Heart right ventricle (tissue), 16 donors: ENCODE measurements around the gene NSL1. TPM values are rescaled to one million over a fixed set of nuclear protein-coding genes. Genes with fewer than 3 reads are reported as not detected.
"Not testable (repeated sequence)": the region's sequence is repeated elsewhere in the genome, so short reads cannot be mapped to it uniquely, and the experiment has no call there.

Source experiments
- ATAC-seq, 8 donors: fragments of 200-7000 bp; cut with Tn5 transposase; one replicate each; pipeline ENCODE4 v1.9.1; 2020; ENCODE audit warnings: mild to moderate bottlenecking in 8 of 8, moderate library complexity in 8 of 8, moderate number of reproducible peaks in 1 of 8
- DNase-seq, 2 donors: peaks; one replicate each; pipeline ENCODE4 v3.0.0-alpha.2; 2020
- H3K27ac ChIP-seq, 10 donors: fragments of 200-600 bp; sonication (generic) in 2 of 10; one replicate each; pipeline versions ENCODE4 v1.5.0 to v1.8.0; 2020 to 2022; ENCODE audit warnings: mild to moderate bottlenecking in 3 of 10
- H3K27me3 ChIP-seq, 7 donors: fragments of 200-600 bp; one replicate each; pipeline ENCODE4 v1.8.0; 2021 to 2022; ENCODE audit warnings: mild to moderate bottlenecking in 2 of 7
- H3K36me3 ChIP-seq, 9 donors: fragments of 200-600 bp; sonication (generic) in 1 of 9; one replicate each; pipeline versions ENCODE4 v1.5.0 to v1.8.0; 2020 to 2022; ENCODE audit warnings: mild to moderate bottlenecking in 2 of 9
- H3K4me1 ChIP-seq, 9 donors: fragments of 200-600 bp; sonication (generic) in 1 of 9; one replicate each; pipeline versions ENCODE4 v1.5.0 to v1.8.0; 2020 to 2022; ENCODE audit warnings: mild to moderate bottlenecking in 4 of 9
- H3K4me3 ChIP-seq, 10 donors: fragments of 200-600 bp; sonication (generic) in 2 of 10; one replicate each; pipeline versions ENCODE4 v1.5.0 to v1.8.0; 2020 to 2022; ENCODE audit warnings: mild to moderate bottlenecking in 7 of 10, moderate library complexity in 2 of 10
- H3K9me3 ChIP-seq, 11 donors: fragments of 200-600 bp in 10 of 11; sonication (generic) in 2 of 11; one replicate each; pipeline versions ENCODE4 v1.5.0 to v1.8.0; 2013 to 2022; ENCODE audit warnings: mild to moderate bottlenecking in 2 of 11, control low read depth in 1 of 11, moderate library complexity in 1 of 11
- CTCF ChIP-seq, 9 donors: fragments of 200-600 bp; sonication (generic) in 2 of 9; IDR thresholded peaks; one replicate each; pipeline versions ENCODE4 v1.5.0 to v1.8.0; 2021 to 2022; ENCODE audit warnings: antibody characterized with exemption in 9 of 9, mild to moderate bottlenecking in 5 of 9, moderate library complexity in 1 of 9
- WGBS, 2 donors: extraction: QIAGEN DNeasy Blood & Tissue Kit; methylation state at CpG; one replicate each; pipeline ENCODE4 v1.1.7; 2013; ENCODE audit warnings: inconsistent platforms in 1 of 2; 5-methylcytosine and 5-hydroxymethylcytosine counted together
- intact Hi-C, 10 donors: fragments of 100-400 bp; cut with DNase I; formaldehyde crosslinking; loops; one replicate each; pipeline versions ENCODE4 v1.11.1 to v1.14.2; 2022
- polyA plus RNA-seq, 2 donors: library from polyadenylated mRNA; stranded (reverse); fragments of 200-250 nt; gene quantifications; one replicate each; pipeline ENCODE4 v1.2.3, GENCODE V29; 2013
- total RNA-seq, 10 donors: library from RNA; stranded (reverse); fragmentation: NEBNext Ultra II Directional in 3 of 10; extraction: Animal tissue kit (Norgen Biotek cat#: 25700) in 3 of 10; gene quantifications; one replicate each; pipeline versions ENCODE4 v1.2.1 to v1.2.4, GENCODE V29; 2021 to 2023
- donor health status: Arrhythmogenic right ventricular cardiomyopathy.
- donor health status: ischemic (EF 13 %, LVEDD 7.1; RV severe dilation, severe dysfunction).
- donor health status: healthy with polysubstance abuse.
- donor health status: DM: no; HTN: yes; CAD: no.
- donor health status: DM: no; HTN: no; CAD: no.
- donor health status: ischemic (EF 25% LVEDD 6.9; RV normal size, moderate dysfunction).
- donor health status: ischemic (EF 25% LVEDD 5.7; RV mildly dilated, moderate dysfunction).
- donor health status: healthy.
- donor health status: DM: yes; HTN: yes; CAD: no.
- donor health status: Ischemic cardiomyopathy.
- donor health status: ischemic (EF 35%, LVEDD 5.7; RV mildly dilated, moderate dysfunction).
- donor health status: nonischemic (EF 11% LVEDD 7.7; RV severe dilation, severe dysfunction).
- donor health status: DM: yes; HTN: yes; CAD: no.
- donor health status: PGD.
- donor health status: ischemic (EF 29% LVEDD 5.4; RV normal size, mild dysfunction).
- donor health status: nonischemic (EF 23%, LVEDD 6.1; RV moderate dilation, normal function).

NSL1 gene
- total and polyA plus RNA-seq, 12 donors, result 9.4 to 30.1 (median 23.7) TPM

GRCh38 chr1:212728606-212729005, 63.0 kb downstream of the NSL1 start:
- H3K9me3 ChIP-seq, result no peaks in the 10 kb centered on the region
- DNase-seq (no peak), ATAC-seq (no peak)
- H3K27me3 ChIP-seq, result no peaks in the 10 kb centered on the region
- TF ChIP-seq CTCF (IDR thresholded peaks at IDR 0.05), result no peak
- H3K36me3 ChIP-seq, result peaks cover 0 to 10% (median 0%) of the 10 kb centered on the region in 9 donors
- no peak overlapping the region for H3K4me3 ChIP-seq
- H3K4me1 ChIP-seq, result no peaks in the 10 kb centered on the region
- intact Hi-C loops, result no loop called here
- 80 to 81% methylated on average over 5 of the region's 5 CpGs for WGBS, 2 donors
- no peak overlapping the region for H3K27ac ChIP-seq

DNA sequence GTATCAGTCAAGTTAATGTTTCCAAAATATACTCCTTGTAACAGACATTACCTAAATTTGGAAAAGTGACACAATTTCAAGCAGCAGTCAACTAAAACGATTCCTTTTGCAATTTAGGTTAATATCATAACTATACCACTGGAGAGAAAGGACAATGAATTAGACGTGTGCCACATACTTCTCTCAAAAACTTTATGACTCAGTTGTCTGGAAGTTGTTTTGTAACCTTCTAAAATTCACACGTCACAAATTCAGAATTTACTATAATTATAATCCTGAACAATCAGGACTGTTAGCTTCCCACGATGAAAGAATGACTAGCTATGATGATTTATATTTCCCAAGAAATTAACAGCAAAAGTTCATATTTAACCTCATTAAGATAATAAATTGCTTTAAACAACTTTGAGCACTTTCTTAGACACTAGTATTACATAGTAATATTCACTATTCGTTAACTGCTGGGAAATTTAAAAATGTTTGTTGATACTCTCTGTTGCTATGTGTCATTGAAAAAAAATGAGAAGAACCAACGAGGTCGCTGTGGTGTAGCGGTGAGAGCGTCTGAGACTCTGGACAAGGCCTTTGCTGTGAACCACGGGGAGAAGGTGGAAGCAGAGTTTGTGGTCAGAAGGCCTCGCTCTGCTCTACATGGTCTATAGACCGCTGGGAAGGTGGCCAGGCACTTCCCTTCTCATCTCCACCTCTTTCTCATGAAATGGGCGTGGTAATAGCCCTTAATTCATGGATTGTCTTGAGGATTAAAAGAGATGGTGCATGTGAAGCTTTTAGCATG, 64.0 kb downstream of the NSL1 start:
- Histone ChIP-seq H3K4me3 (no peak overlapping the region), H3K36me3 (peaks cover 0 to 4% (median 0%) of the 10 kb centered on the region in 9 donors), H3K27me3 (no peaks in the 10 kb centered on the region), H3K9me3 (no peaks in the 10 kb centered on the region), H3K27ac (no peak overlapping the region), H3K4me1 (peaks cover 0 to 3% (median 0%) of the 10 kb centered on the region in 9 donors)
- intact Hi-C loops, result no loop called here
- ATAC-seq (no peak), DNase-seq (no peak)
- TF ChIP-seq CTCF (IDR thresholded peaks at IDR 0.05), result no peak
- 89% methylated on average over 13 of the region's 13 CpGs for WGBS, 2 donors

DNA sequence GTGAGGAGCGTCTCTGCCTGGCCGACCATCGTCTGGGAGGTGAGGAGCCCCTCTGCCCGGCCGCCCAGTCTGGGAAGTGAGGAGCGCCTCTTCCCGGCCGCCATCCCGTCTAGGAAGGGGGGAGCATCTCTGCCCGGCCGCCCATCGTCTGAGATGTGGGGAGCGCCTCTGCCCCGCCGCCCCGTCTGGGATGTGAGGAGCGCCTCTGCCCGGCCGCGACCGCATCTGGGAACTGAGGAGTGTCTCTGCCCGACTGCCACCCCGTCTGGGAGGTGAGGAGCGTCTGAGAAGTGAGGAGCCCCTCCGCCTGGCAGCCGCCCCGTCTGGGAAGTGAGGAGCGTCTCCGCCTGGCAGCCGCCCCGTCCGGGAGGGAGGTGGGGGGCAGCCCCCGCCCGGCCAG, 66.9 kb downstream of the NSL1 start:
- H3K36me3 ChIP-seq, H3K4me3 ChIP-seq, intact Hi-C loops, ATAC-seq, H3K27ac ChIP-seq, H3K27me3 ChIP-seq, DNase-seq, H3K9me3 ChIP-seq: not testable (repeated sequence)
- WGBS, 2 donors, result 95% methylated on average over 25 to 29 of the region's 34 CpGs
- H3K4me1 ChIP-seq, result peaks cover 0 to 19% (median 0%) of the 10 kb centered on the region in 9 donors

- Histone ChIP-seq H3K4me1 (peaks cover 0 to 19% (median 0%) of the 10 kb centered on the region in 9 donors), H3K4me3 (no peak overlapping the region), H3K36me3 (peaks cover 0 to 4% (median 0%) of the 10 kb centered on the region in 9 donors), H3K27ac (no peak overlapping the region), H3K9me3 (peaks cover 0 to 4% (median 0%) of the 10 kb centered on the region in 11 donors), H3K27me3 (peaks cover 0 to 7% (median 0%) of the 10 kb centered on the region in 7 donors)
- 60 to 70% methylated on average over 3 of the region's 3 CpGs for WGBS, 2 donors
- no peak for DNase-seq
- intact Hi-C loops, result no loop called here
- no peak for TF ChIP-seq CTCF (IDR thresholded peaks at IDR 0.05)
- no peak for ATAC-seq
Observed at GRCh38 chr1:212722270-212722957, 69.2 kb downstream of the NSL1 start.
